Adipocyte (in vitro differentiated cells): ENCODE results near the gene ERCC6L2.

ENCODE experiments used
- DNase-seq: peaks from one replicate; pipeline ENCODE4 v3.0.0-alpha.2; 2015; ENCODE audit warnings: low read depth
- H3K27me3 ChIP-seq: replicated peaks from 2 replicates; pipeline ENCODE4 v1.7.0; 2013; ENCODE audit warnings: mild to moderate bottlenecking, low read length, moderate library complexity; ENCODE audit not compliant: control insufficient read depth, insufficient read depth
- H3K36me3 ChIP-seq: 2 replicates; pipeline ENCODE4 v1.7.0; 2013; ENCODE audit warnings: low read length, mild to moderate bottlenecking, moderate library complexity; ENCODE audit not compliant: control insufficient read depth, insufficient read depth, severe bottlenecking
- H3K4me1 ChIP-seq: 2 replicates; pipeline ENCODE4 v1.7.0; 2013; ENCODE audit warnings: mild to moderate bottlenecking, low read length, moderate library complexity; ENCODE audit not compliant: control insufficient read depth, insufficient read depth
- H3K4me3 ChIP-seq: 2 replicates; pipeline ENCODE4 v1.7.0; 2013; ENCODE audit warnings: mild to moderate bottlenecking, low read length, moderate library complexity
- H3K9ac ChIP-seq: 2 replicates; pipeline ENCODE4 v1.7.0; 2013; ENCODE audit warnings: mild to moderate bottlenecking, low read length, moderate library complexity
- H3K9me3 ChIP-seq: 2 replicates; pipeline ENCODE4 v1.7.0; 2013; ENCODE audit warnings: mild to moderate bottlenecking, low read length, moderate library complexity; ENCODE audit not compliant: control insufficient read depth

Gene ERCC6L2

DNA sequence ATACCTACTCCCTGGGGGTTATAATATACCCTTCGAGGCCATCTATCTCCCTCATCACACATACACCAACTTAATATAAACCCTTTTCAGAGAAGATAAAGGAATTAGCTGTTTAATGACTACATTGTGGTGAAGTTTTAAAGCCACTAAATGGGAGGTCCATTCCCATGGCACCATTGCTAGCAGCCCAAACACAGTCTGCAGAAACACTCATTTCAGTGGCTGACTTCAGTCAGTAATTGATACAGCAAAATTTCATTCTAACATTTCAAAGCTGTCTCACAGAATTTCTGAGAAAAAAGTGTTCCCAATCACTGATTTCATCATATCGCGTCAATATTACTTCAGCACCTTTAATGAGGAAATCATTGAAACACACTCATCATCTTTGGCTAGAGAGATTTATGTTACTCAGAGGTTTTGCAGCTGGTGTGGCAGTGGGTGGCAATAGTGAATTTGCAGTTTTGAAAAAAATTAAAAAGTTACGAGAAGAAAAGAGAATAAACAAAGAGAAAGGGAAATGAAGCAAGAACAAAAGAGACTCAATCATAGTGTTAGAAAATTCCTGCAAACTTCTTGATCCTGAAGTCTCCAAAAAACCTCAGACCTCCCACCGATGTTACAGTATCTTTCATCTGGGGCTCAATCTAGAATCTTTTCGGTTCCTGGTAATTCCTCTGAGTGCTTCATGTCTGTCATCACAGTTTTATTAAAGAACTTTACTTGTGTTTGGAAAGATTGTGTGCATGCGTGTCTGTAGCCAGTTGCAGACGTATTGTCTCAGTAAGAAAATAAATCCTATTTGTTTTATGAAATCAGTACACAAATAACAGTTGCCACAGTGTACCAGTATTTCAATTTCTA, 105.0 kb downstream of the ERCC6L2 start:
- H3K36me3 ChIP-seq, result peaks cover 18% of the 10 kb centered on the region
- no peak overlapping the region for H3K4me3 ChIP-seq
- no peak overlapping the region for H3K9ac ChIP-seq
- no peaks in the 10 kb centered on the region for H3K9me3 ChIP-seq
- peaks cover 19% of the 10 kb centered on the region for H3K4me1 ChIP-seq
- H3K27me3 ChIP-seq, result no peaks in the 10 kb centered on the region
- peak; percentile 6 for DNase-seq

DNA sequence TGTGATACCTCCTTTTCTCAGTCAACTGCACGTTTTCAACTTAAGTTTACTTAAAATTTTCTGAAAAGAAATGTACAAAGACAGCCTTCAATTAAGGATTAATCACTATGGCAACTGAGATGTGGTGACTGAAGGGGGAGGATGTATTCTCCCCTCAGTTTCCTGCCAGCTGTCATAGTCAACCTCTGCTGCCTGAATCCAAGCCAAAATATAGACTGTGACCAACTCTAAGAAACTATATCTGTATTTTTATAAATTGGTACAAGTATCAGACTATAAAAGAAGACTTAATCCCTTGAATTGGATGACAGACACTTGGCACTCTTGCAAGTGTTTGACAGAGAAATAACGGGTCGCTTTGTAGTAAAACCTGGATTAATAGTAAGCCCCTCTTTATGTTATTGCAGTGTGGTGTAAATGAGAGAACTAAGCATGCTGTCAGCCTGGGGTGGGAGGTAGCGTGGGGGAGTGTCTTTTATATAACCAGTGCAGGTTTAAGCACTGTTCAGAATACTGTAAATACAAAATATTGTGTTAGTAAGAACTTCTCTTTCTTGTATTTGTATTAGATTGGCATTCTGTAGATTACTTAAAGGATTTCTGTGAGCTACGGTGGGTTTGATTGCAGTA, 106.4 kb downstream of the ERCC6L2 start:
- peaks cover 19% of the 10 kb centered on the region for H3K4me1 ChIP-seq
- no peaks in the 10 kb centered on the region for H3K9me3 ChIP-seq
- H3K4me3 ChIP-seq, result no peak overlapping the region
- DNase-seq, result no peak
- H3K36me3 ChIP-seq, result peaks cover 22% of the 10 kb centered on the region
- no peaks in the 10 kb centered on the region for H3K27me3 ChIP-seq
- no peak overlapping the region for H3K9ac ChIP-seq

DNA sequence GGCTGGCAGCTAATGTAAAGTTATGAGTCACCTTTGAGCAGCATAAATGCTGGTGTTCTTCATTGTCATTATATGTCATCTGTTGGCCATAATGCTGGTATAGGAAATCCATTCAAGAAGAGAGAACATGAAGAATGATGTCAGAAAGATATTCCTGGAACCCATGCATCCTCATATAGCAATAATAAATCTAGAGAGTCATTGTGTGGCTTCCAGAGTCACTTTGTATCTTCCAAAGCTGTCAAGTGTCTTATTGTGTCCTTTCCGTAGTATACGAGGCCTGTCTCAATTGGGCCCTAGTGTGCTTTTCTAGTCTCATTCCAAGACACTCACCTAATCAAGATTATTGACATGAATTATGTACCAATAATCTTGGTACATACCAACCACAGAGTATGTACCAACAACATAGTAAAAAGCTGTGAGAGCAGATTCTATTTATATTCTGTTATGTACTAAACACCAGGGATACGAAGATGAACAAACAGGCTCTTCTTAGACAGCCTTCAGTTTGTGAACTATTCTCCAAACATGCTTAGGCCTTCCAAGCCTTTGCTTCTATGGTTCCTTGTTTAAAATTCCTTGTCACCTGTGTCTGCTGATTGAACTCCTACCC, 110.1 kb downstream of the ERCC6L2 start:
- Histone ChIP-seq H3K4me3 (no peak overlapping the region), H3K9ac (no peak overlapping the region), H3K9me3 (no peaks in the 10 kb centered on the region), H3K27me3 (no peaks in the 10 kb centered on the region), H3K36me3 (peaks cover 21% of the 10 kb centered on the region), H3K4me1 (peaks cover 17% of the 10 kb centered on the region)
- DNase-seq, result no peak

DNA sequence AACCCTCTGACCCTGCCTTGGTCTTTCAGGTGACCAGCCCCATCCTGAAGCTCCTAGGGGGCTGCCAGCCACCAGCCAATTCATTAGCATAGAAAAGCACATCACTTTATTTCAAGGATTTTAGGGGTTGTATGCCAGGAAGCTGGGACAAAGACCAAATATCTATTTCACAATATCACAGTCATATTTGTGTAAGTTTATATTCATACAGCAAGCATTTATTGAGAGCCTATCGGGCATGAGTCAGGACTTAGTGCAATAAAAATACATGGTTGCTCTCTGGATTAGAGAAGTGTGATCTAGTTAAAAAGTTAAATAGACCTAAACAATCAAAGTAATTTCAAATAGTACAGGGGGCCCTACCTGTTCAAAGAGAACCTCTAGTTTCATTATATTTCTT, 113.8 kb downstream of the ERCC6L2 start:
- H3K9ac ChIP-seq, result no peak overlapping the region
- DNase-seq, result peak; percentile 43
- peaks cover 20% of the 10 kb centered on the region for H3K36me3 ChIP-seq
- H3K4me1 ChIP-seq, result peaks cover 11% of the 10 kb centered on the region
- H3K27me3 ChIP-seq, result no peaks in the 10 kb centered on the region
- H3K4me3 ChIP-seq, result peak overlapping the region; percentile 17
- no peaks in the 10 kb centered on the region for H3K9me3 ChIP-seq

DNA sequence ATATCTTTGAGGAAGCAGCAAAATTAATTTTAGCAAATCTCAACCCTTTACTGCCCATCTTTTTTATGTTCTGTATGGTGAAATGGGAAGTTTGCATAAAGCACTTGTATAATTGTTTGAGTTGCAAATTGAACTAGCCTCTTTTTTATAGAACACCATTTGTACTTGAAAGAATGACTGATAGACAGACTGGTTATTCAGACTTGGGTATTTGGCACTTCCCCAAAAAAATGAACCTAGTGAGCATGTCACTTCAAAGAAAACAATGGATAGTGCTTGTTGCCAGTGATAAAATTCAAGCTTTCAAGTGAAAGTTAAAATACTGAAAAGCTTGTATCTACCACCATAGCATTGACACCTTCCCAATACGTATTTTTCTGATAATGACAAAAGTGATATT, 115.8 kb downstream of the ERCC6L2 start:
- DNase-seq, result no peak
- H3K27me3 ChIP-seq, result no peaks in the 10 kb centered on the region
- H3K4me1 ChIP-seq, result peaks cover 11% of the 10 kb centered on the region
- H3K9me3 ChIP-seq, result no peaks in the 10 kb centered on the region
- peaks cover 9% of the 10 kb centered on the region for H3K36me3 ChIP-seq
- no peak overlapping the region for H3K4me3 ChIP-seq
- no peak overlapping the region for H3K9ac ChIP-seq

DNA sequence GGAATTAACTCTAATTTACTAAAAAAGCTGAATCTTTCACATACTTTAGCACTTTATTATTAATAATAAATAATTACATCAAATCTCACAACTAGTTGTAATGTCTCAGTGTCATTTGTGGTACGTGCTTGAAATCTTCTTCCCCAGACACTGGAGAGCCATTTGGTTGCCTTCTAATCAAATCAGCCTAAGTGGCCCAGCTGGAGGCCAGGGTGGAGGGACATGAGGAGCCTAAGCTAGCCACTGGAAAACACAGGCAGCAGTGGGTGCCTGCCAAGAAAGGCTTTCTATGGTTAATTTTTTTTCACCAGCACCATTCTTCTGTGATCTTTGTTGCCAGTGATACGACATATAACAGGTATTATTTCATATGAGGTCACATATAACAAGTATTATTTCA, 117.0 kb downstream of the ERCC6L2 start:
- H3K9ac ChIP-seq, result no peak overlapping the region
- no peak for DNase-seq
- peaks cover 11% of the 10 kb centered on the region for H3K4me1 ChIP-seq
- no peaks in the 10 kb centered on the region for H3K9me3 ChIP-seq
- H3K27me3 ChIP-seq, result no peaks in the 10 kb centered on the region
- no peak overlapping the region for H3K4me3 ChIP-seq
- H3K36me3 ChIP-seq, result peaks cover 7% of the 10 kb centered on the region

DNA sequence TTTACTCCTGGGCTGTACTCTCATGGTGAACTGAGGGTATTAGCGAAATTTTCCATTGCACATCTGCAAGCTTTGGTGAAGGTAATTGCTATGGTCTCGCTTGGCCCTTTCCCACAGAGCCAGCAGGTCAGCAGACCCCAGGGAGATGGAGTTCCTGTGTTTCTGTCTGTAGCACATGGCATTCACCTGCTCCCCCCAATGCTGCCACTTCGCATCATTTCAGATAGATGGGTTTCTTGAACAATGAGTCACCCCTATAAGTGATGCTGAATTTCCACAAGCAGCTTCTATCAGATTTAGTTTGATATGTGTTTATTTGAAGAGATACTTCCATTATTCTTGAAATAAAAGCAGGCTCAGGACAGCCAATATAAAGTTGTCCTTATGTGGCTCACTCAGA, 117.8 kb downstream of the ERCC6L2 start:
- Histone ChIP-seq H3K4me1 (peaks cover 11% of the 10 kb centered on the region), H3K9me3 (no peaks in the 10 kb centered on the region), H3K9ac (no peak overlapping the region), H3K36me3 (peaks cover 10% of the 10 kb centered on the region), H3K4me3 (no peak overlapping the region), H3K27me3 (no peaks in the 10 kb centered on the region)
- no peak for DNase-seq

DNA sequence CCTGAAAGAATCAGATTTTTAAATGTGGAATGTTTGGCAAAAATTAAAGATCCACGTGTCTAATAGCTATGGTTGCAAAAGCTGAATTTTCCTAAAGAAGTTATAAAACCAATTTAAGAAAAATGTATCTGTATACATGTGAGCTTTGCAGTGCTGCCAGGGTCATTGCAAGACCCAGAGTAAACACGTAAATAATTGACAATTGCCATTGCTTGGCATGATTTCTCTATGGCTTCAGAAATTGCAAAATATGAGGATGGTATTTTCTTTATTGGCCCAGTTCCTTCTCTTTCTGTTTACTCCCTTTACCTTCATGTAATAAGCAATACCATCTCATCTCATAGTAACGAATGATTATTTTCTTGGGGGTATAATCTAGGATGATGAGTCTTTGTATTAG, 123.9 kb downstream of the ERCC6L2 start:
- Histone ChIP-seq H3K9me3 (no peaks in the 10 kb centered on the region), H3K4me3 (no peak overlapping the region), H3K27me3 (no peaks in the 10 kb centered on the region), H3K36me3 (peaks cover 12% of the 10 kb centered on the region), H3K4me1 (no peaks in the 10 kb centered on the region), H3K9ac (no peak overlapping the region)
- DNase-seq, result no peak

DNA sequence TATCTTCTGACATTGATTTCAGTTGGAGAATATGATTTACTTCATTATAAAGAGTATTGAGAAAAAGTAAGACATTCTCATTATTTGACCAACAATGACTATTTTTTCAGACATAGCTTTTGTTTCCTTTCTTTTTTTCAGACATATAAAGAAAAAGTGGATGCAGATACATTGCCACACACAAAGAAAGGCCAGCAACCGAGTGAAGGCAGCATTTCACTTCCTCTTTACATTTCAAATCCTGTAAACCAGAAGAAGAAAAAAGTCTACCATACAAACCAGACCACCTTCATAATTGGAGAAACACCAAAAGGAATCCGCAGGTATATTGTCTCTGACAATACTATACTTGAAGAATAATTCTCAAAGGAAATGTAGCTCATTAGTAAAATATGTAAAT, 128.9 kb downstream of the ERCC6L2 start:
- DNase-seq, result no peak
- Histone ChIP-seq H3K4me3 (no peak overlapping the region), H3K27me3 (no peaks in the 10 kb centered on the region), H3K4me1 (peaks cover 3% of the 10 kb centered on the region), H3K9me3 (no peaks in the 10 kb centered on the region), H3K9ac (no peak overlapping the region), H3K36me3 (peaks cover 25% of the 10 kb centered on the region)

DNA sequence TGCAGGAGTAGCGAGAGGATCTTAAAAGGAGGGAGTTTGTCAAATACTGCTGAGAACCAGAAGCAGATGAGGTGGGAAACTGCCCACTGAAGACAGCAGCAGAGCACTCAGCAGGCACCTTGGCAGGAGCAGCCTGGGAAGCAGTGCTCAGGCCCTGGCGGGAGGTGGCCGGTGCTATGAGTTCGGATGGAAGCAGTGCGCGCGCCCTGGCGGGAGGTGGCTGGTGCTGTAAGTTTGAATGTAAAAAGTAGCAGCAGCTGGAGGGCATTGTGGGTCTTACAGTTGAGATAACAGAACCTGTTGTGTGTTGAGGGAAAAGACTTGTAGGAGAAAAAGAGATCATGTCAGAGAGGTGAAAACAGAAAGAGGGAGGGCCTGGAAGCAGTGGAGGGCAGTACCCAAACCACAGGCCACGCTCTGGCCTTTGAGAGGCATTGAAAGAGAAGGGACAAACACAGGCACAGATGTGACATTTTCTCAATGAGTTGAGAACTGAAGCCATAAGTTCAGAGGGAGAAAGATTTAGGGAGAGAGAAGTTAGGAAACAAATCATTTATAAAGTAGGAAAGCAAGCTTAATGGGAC, 130.9 kb downstream of the ERCC6L2 start:
- peaks cover 25% of the 10 kb centered on the region for H3K36me3 ChIP-seq
- DNase-seq, result no peak
- no peaks in the 10 kb centered on the region for H3K9me3 ChIP-seq
- no peak overlapping the region for H3K4me3 ChIP-seq
- peaks cover 3% of the 10 kb centered on the region for H3K4me1 ChIP-seq
- no peak overlapping the region for H3K9ac ChIP-seq
- H3K27me3 ChIP-seq, result no peaks in the 10 kb centered on the region

DNA sequence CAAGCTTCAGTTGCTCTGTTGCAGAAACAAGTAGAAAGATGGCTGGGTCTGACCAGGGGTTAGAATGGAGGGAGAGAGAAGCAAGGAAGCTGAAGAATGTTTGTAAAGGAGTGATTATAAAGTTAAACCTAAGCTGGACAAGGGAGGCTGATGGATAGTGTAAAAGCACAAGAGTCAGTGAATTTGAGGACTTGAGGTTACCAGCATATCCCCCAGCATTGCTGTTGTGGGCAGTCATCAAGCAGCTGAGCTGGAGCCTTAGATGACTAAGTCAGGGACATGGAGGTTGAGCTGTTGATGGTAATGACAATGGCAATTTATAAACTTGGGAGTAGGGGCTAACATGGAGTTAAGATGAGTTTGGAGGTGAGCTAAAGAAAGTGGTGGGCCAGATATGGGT, 131.5 kb downstream of the ERCC6L2 start:
- Histone ChIP-seq H3K4me3 (no peak overlapping the region), H3K9me3 (no peaks in the 10 kb centered on the region), H3K4me1 (peaks cover 3% of the 10 kb centered on the region), H3K9ac (no peak overlapping the region), H3K27me3 (no peaks in the 10 kb centered on the region), H3K36me3 (peaks cover 29% of the 10 kb centered on the region)
- peak; percentile 12 for DNase-seq
